AG04449 (cell line): ENCODE measurements around the gene MLLT1.

Experiments used
- CTCF ChIA-PET: fragments of 350-600 bp; formaldehyde crosslinking; extraction: SDS; loops from one replicate; lab custom pipeline; 2021; ENCODE audit warnings: antibody characterized with exemption; lab: Yijun Ruan, JAX
- POLR2A ChIA-PET: fragments of 400-600, 350-600 bp; formaldehyde crosslinking; extraction: SDS; loops from one replicate; lab custom pipeline; 2020; ENCODE audit warnings: antibody characterized with exemption, inconsistent platforms; lab: Yijun Ruan, JAX
- DNase-seq: peaks from one replicate; pipeline ENCODE4 v3.0.0-alpha.2; 2010; ENCODE audit warnings: low read depth, low spot score
- H3K4me3 ChIP-seq: 2 replicates; pipeline ENCODE4 v1.5.1; 2011; ENCODE audit warnings: low read depth, mild to moderate bottlenecking, control low read depth, low read length
- TF ChIP-seq, protein P1 (sequence below): IDR thresholded peaks from one replicate; pipeline ENCODE4 v1.5.1; 2011; ENCODE audit warnings: mild to moderate bottlenecking, moderate library complexity, low read length, control low read depth, inconsistent platforms; ENCODE audit not compliant: insufficient read depth; ENCODE audit errors: missing control alignments

Gene MLLT1

GRCh38 chr19:6210091-6210490 is 69.7 kb downstream of the MLLT1 start:
- ChIA-PET POLR2A (no interaction called here), CTCF (no interaction called here)
- no peak overlapping the region for H3K4me3 ChIP-seq
- DNase-seq = no peak
- TF ChIP-seq, protein P1, sequence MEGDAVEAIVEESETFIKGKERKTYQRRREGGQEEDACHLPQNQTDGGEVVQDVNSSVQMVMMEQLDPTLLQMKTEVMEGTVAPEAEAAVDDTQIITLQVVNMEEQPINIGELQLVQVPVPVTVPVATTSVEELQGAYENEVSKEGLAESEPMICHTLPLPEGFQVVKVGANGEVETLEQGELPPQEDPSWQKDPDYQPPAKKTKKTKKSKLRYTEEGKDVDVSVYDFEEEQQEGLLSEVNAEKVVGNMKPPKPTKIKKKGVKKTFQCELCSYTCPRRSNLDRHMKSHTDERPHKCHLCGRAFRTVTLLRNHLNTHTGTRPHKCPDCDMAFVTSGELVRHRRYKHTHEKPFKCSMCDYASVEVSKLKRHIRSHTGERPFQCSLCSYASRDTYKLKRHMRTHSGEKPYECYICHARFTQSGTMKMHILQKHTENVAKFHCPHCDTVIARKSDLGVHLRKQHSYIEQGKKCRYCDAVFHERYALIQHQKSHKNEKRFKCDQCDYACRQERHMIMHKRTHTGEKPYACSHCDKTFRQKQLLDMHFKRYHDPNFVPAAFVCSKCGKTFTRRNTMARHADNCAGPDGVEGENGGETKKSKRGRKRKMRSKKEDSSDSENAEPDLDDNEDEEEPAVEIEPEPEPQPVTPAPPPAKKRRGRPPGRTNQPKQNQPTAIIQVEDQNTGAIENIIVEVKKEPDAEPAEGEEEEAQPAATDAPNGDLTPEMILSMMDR = no peak

- no peak overlapping the region for H3K4me3 ChIP-seq
- CTCF ChIA-PET = interaction anchor here (2.5 kb wide), 1 partner anchor 9 kb away, joined by 32 read pairs; no protein-coding TSS in a partner anchor
- no peak for DNase-seq
- TF ChIP-seq, protein P1 = no peak
- POLR2A ChIA-PET = no interaction called here
Measured at GRCh38 chr19:6209680-6210079, 70.1 kb downstream of the MLLT1 start.

DNA sequence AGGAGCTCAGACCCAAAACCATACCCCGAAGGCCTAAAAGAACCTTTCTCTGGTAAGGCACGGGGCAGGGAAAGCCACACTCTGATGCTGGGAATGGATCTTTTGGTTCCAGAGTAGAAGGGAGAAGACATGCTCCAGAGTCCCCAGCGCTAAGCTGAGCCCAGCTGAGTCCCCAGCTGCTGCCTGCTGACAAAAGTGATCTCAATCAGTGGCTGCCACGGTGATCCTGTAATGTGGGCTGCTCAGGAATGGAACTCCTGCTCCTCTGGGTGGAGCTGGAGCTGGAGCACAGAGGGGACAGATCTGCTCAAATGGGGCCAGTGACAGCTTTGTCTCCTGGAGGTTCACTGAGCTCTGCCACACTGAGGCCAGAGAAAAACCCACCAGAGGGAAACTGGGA is 70.5 kb downstream of the MLLT1 start:
- CTCF ChIA-PET = interaction anchor here (1.4 to 2.5 kb wide), 2 partner anchors 9 kb away, joined by 3 to 32 read pairs; no protein-coding TSS in a partner anchor

DNA sequence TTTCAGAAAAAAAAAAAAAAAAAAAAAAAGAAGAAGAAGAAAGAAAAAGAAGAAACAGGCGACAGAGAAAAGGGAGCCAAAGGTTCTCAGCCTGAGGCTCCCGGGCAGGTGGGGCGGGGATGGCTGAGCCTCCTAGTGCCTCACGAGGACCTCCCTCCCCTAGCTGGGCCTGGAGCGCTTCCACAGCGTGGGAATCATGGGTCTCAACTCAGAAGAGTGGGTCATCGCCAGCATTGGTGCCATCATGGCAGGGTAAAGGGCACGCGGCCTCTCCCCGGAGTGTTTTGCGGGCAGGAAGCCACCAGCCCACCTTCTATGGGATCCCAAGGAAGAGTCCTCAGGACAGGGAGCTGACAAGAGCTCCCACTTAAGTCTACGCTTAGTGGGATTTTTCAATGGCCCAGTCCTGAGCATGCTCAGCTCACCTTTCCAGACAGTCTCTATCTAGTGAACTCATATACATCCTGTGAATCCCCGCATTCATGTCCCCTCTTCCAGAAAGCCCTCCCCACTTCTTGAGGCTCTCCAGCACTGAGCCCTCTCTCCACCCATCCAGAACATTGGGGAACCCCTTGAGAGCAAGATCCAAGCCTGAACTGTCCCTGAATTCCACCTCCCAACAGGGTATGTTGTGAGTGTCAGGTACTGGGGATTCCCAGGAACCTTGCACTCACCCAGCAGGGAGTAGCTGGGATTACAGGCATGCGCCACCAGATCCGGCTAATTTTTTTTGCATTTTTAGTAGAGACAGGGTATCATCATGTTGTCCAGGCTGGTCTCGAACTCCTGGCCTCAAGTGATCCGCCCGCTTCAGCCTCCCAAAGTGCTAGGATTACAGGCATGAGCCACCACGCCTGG is 74.7 kb downstream of the MLLT1 start:
- POLR2A ChIA-PET = no interaction called here
- H3K4me3 ChIP-seq = no peak overlapping the region
- TF ChIP-seq, protein P1 = no peak
- no peak for DNase-seq
- CTCF ChIA-PET = interaction anchor here (1.1 to 3.3 kb wide), 3 partner anchors 13 to 157 kb away, joined by 4 to 21 read pairs (median 4); no protein-coding TSS in a partner anchor

More for the DNA sequence above, 70.5 kb downstream of the MLLT1 start:
- TF ChIP-seq, protein P1 = no peak
- no peak for DNase-seq
- H3K4me3 ChIP-seq = no peak overlapping the region
- POLR2A ChIA-PET = no interaction called here

- H3K4me3 ChIP-seq = no peak overlapping the region
- TF ChIP-seq, protein P1 = no peak
- CTCF ChIA-PET = interaction anchor here (1.1 to 3.3 kb wide), 2 partner anchors 14 to 156 kb away, joined by 4 to 21 read pairs; no protein-coding TSS in a partner anchor
- no peak for DNase-seq
- POLR2A ChIA-PET = no interaction called here
Measured at GRCh38 chr19:6204212-6204611, 75.6 kb downstream of the MLLT1 start.
